ENCODE data around the gene EGLN3.

EGLN3 gene

DNA sequence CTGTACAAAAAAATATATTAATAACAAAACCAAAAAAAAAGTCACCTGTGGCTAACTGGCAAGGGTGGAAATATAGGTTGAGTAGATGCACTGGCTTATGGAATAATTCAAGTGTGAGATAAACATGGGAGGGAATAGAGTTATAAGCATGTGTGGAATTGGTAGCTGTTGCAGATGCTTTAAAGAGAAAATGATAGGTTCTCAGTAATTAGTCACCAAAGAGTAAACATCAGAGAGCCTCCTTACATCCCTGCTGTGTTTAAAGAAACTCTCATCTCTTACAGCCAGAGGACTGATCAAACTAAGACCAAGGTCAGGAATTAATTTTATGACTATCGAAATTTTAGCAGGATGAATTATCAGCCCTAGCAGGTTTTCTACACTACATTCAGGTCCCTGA, 70.5 kb downstream of the EGLN3 start:
- no peak overlapping the region for H3K4me3 ChIP-seq (ENCODE audit: low read depth, low read length)

DNA sequence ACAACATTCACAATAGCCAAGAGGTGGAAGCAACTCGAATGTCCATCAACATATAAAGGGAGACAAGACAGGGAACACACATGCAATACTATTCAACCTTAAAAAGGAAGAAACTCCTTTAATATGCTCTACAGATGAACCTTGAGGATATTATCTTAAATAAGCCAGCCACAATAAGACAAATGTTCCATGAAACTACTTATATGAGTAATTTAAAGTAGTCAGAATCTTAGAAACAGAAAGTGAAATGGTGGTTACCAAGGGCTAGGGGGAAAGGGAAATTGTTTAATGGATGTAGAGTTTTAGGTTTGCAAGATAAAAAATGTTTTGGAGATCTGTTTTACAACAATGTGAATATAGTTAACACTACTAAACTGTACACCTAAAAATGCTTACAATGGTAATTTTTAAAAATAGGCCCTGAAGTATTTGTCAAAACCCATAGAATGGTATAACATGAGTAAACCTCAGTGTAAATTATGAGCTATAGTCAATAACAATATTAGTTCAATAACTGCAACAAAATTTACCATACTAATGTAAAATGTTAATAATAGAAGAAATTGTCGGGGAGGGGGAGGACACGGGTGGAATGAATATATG, 71.1 kb downstream of the EGLN3 start:
- H3K4me3 ChIP-seq (ENCODE audit: low read depth, low read length) = no peak overlapping the region

DNA sequence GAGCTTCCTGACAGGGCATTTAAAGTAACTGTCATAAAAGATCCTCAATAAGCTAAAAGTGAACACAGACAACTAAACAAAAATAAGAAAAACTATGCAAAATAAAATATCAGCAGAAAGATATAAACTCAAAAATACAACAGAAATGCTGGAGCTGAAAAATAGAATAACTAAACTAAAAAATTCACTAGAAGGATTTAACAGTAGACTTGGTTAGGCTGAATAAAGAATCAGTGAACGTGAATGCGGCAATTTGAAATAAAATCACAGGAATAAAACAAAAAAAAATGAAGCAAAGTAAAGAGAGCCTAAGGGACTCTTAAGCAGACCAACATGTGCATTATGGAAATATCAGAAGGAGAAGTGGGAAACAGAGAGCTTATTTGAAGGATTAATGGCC, 74.6 kb downstream of the EGLN3 start:
- H3K4me3 ChIP-seq (ENCODE audit: low read depth, low read length) = no peak overlapping the region
